AG04450 (cell line): ENCODE measurements around the gene CFAP20DC. TPM values are rescaled to one million over a fixed set of nuclear protein-coding genes. Genes with fewer than 3 reads are reported as not detected.
"Not testable (repeated sequence)": the region's sequence is repeated elsewhere in the genome, so short reads cannot be mapped to it uniquely, and the experiment has no call there.

Experiments
- CTCF ChIA-PET: fragments of 300-600, 350-600 bp; formaldehyde crosslinking; extraction: SDS; loops from one replicate; lab custom pipeline; 2022; ENCODE audit warnings: antibody characterized with exemption, inconsistent platforms; lab: Charles Lee
- POLR2A ChIA-PET: fragments of 350-600 bp; formaldehyde crosslinking; extraction: SDS; loops from one replicate; lab custom pipeline; 2021; ENCODE audit warnings: antibody characterized with exemption, inconsistent platforms; lab: Yijun Ruan, JAX
- DNase-seq: peaks from one replicate; pipeline ENCODE4 v3.0.0-alpha.2; 2011; ENCODE audit warnings: low read depth, low spot score
- H3K27ac ChIP-seq: one replicate; pipeline ENCODE4 v1.5.1; 2012; ENCODE audit warnings: low read depth, low read length, control low read depth
- H3K27me3 ChIP-seq: one replicate; pipeline ENCODE4 v1.6.0; 2012; ENCODE audit warnings: low read length; ENCODE audit not compliant: control insufficient read depth, insufficient read depth
- H3K4me3 ChIP-seq: 2 replicates; pipeline ENCODE4 v1.5.1; 2011; ENCODE audit warnings: mild to moderate bottlenecking, low read depth, low read length, control low read depth
- H3K9me3 ChIP-seq: 2 replicates; pipeline ENCODE4 v1.5.1; 2012; ENCODE audit warnings: low read length; ENCODE audit not compliant: control insufficient read depth, insufficient read depth
- polyA plus RNA-seq: library from polyadenylated mRNA; depleted of rRNA; stranded (reverse); fragments of >200 nt; gene quantifications from 2 replicates; pipeline ENCODE4 v1.2.3, GENCODE V29; 2011
- TF ChIP-seq, protein P1 (sequence below): IDR thresholded peaks from 2 replicates; pipeline ENCODE4 v1.5.1; 2011; ENCODE audit warnings: low read depth, low read length, control low read depth, inconsistent platforms

Gene CFAP20DC
- polyA plus RNA-seq, 1 experiment = 3.5 TPM

DNA sequence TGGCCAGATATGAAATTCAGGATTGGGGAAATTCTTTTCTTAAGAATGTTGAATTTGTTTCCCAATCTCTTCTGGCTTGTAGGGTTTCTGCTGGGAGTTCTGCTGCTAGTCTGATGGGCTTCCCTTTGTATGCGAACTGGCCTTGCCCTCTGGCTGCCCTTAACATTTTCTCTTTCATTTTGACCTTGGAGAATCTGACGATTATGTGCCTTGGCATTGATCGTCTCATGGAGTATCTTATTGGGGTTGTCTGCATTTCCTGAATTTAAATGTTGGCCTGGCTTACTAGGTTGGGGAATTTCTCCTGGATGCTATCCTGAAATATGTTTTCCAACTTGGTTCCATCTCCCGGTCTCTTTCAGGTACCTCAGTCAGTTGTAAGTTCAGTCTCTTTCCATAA, 152.2 kb downstream of the CFAP20DC start:
- CTCF ChIA-PET = no interaction called here
- TF ChIP-seq, protein P1, sequence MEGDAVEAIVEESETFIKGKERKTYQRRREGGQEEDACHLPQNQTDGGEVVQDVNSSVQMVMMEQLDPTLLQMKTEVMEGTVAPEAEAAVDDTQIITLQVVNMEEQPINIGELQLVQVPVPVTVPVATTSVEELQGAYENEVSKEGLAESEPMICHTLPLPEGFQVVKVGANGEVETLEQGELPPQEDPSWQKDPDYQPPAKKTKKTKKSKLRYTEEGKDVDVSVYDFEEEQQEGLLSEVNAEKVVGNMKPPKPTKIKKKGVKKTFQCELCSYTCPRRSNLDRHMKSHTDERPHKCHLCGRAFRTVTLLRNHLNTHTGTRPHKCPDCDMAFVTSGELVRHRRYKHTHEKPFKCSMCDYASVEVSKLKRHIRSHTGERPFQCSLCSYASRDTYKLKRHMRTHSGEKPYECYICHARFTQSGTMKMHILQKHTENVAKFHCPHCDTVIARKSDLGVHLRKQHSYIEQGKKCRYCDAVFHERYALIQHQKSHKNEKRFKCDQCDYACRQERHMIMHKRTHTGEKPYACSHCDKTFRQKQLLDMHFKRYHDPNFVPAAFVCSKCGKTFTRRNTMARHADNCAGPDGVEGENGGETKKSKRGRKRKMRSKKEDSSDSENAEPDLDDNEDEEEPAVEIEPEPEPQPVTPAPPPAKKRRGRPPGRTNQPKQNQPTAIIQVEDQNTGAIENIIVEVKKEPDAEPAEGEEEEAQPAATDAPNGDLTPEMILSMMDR = no peak
- no peak overlapping the region for H3K4me3 ChIP-seq
- no peaks in the 10 kb centered on the region for H3K27me3 ChIP-seq
- H3K27ac ChIP-seq = no peak overlapping the region
- POLR2A ChIA-PET = no interaction called here
- H3K9me3 ChIP-seq = peaks cover 6% of the 10 kb centered on the region
- DNase-seq = no peak

DNA sequence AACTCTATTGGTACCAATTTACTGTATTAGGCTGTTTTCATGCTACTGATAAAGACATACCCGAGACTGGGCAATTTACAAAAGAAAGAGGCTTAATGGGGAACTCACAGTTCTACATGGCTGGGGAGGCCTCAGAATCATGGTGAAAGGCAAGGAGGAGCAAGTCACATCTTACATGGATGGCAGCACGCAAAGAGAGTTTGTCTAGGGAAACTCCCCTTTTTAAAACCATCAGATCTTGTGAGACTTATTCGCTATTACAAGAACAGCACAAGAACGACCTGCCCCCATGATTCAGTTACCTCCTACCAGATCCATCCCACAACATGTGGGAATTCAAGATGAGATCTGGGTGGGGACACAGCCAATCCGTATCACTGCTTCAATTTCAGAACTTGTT, 154.1 kb downstream of the CFAP20DC start:
- POLR2A ChIA-PET, H3K27me3 ChIP-seq, H3K9me3 ChIP-seq, H3K4me3 ChIP-seq, H3K27ac ChIP-seq, CTCF ChIA-PET, DNase-seq: not testable (repeated sequence)

DNA sequence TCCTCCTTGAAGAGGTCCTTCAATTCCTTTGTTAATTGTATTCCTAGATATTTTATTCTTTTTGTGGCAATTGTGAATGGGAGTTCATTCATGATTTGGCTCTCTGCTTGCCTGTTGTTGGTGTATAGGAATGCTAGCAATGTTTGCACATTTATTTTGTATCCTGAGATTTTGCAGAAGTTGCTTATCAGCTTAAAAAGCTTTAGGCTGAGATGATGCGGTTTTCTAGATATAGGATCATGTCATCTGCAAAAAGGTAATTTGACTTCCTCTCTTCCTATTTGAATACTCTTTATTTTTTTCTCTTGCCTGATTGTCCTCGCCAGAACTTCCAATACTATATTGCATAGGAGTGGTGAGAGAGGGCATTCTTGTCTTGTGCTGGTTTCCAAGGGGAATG, 157.3 kb downstream of the CFAP20DC start:
- H3K27me3 ChIP-seq, H3K27ac ChIP-seq, DNase-seq, H3K9me3 ChIP-seq, H3K4me3 ChIP-seq, POLR2A ChIA-PET, CTCF ChIA-PET: not testable (repeated sequence)

DNA sequence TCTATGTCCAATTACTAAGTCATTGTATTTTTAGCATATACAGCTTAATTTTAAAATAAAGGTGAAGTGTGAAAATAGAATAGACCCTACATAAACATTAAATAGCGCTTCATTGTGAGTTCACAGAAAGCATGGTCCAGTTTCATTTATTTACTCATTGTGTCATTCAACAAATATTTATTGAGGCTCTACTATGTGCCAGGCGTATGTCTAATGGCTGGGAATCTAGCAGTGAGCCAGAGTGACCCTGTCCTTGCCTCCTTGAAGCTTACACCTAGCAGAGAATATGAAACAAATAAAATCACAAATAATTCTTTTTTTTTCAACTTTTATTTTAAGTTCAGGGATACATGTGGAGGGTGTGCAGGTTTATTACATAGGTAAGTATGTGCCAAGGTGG, 161.7 kb downstream of the CFAP20DC start:
- Histone ChIP-seq H3K27me3 (no peaks in the 10 kb centered on the region), H3K27ac (no peak overlapping the region), H3K4me3 (no peak overlapping the region), H3K9me3 (no peaks in the 10 kb centered on the region; the same call in 1 of the 2 replicates)
- DNase-seq = no peak
- TF ChIP-seq, protein P1 = no peak
- ChIA-PET POLR2A (no interaction called here), CTCF (interaction anchor here (0.5 kb wide), 1 partner anchor 532 kb away, joined by 5 read pairs; no protein-coding TSS in a partner anchor)

DNA sequence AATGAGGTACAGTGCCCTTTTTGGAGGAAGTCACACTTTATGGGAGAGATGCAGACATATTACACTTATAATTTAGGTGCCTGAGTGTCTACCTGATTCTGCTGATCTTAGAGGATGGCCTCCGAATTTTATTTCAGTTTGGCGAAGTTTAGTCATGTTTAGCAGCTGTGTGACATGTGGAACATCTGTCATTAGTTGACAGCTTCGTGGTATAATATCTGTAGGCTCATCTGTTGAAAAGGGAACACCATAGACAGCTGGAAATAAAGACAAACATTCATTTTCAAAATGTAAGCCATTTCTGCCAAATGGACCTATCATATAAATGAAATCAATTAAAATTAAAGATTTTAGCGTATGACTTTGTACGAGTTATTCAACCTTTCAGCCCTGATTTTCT, 165.4 kb downstream of the CFAP20DC start:
- Histone ChIP-seq H3K4me3 (no peak overlapping the region), H3K9me3 (no peaks in the 10 kb centered on the region), H3K27ac (no peak overlapping the region), H3K27me3 (no peaks in the 10 kb centered on the region)
- CTCF ChIA-PET = interaction anchor here (2.5 kb wide), 1 partner anchor 61 kb away, joined by 7 read pairs; no protein-coding TSS in a partner anchor
- TF ChIP-seq, protein P1 = no peak
- POLR2A ChIA-PET = interaction anchor here (0.6 kb wide), 1 partner anchor 222 kb away, joined by 6 read pairs; no protein-coding TSS in a partner anchor
- no peak for DNase-seq

DNA sequence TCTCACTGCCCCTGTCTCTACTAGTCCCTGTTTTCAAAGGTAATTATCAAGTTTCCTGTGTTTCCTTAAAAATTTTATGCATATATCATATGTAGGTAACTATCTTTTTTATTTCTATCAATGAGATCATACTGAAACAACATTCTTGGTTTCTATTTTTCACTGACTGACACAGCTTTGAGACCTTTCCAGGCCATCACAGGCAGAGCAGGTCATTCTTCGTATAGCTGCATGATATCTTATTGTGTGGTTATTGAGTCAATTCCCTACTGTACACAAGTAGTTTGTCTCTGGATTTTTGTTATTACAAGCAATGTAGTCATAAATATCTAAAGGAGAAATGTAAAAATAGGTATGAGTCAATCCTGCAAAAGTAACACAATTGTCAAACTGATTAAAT, 169.6 kb downstream of the CFAP20DC start:
- ChIA-PET POLR2A (no interaction called here), CTCF (no interaction called here)
- no peak overlapping the region for H3K27ac ChIP-seq
- no peak for DNase-seq
- no peaks in the 10 kb centered on the region for H3K9me3 ChIP-seq
- no peak overlapping the region for H3K4me3 ChIP-seq
- no peaks in the 10 kb centered on the region for H3K27me3 ChIP-seq
- TF ChIP-seq, protein P1 = no peak
